ENCODE results near the gene CCT7. TPM values are rescaled to one million over a fixed set of nuclear protein-coding genes. Genes with fewer than 3 reads are reported as not detected.
A peak's percentile ranks its signal among the peaks of the same experiment; 100 is the strongest.

CCT7 gene
- polyA plus RNA-seq, 1 donor from 2014 or later = 310 TPM

DNA sequence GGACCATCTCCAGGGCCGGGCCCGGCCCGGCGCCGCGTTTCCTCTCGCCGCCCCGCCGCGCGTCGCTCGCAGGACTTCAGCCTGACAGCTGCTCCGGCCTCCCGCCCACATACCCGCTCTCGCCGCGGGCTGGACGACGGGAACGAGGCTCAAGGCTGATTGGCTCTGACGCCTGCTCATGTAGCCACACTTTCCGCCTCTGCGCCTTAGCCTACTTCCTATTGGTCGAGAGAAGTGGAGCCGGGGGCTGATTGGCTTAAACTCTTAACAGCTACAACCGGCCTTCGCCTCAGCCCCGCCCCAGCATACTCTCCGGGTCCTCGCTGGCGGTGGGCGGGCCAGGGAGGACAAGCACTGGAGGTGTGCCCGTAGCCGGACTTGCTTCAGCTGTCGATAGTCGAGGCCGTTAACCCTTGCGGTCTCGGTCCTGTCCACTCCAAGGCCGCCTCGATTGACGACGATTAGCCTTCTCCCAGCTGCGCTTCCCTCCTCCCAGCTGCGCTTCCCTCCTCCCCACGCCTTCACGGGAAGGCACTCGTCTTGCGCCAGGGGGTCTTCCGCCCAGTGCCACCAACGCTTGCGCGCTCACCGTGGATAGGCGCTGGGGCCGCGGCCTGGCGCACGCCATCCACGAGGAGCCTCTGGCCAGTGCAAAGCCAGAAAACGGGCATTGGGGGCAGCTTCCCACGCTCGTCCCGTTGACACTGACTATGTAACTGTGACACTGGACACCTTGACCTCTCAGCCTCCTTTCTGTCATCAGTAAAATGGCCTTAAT lies 765 bp upstream of the CCT7 start, which contains the start of gene PRADC1:
Gene PRADC1 (minus strand): TSS at position 86 of the 778 bp plus-strand sequence. CDS start 79 bp downstream, at position 7.
- Histone ChIP-seq H3K27ac (ENCODE audit: low read length) (peak within 1 kb of the TSS; percentile 86), H4K20me1 (ENCODE audit: insufficient read depth) (no peaks in the 10 kb centered on the region), H3K4me2 (ENCODE audit: low read length) (peak within 1 kb of the TSS; percentile 94), H3K9ac (ENCODE audit: low read length) (peak within 1 kb of the TSS; percentile 90), H2AFZ (ENCODE audit: low read depth, low read length) (peak within 1 kb of the TSS; percentile 40), H3F3A (ENCODE audit: insufficient read depth, low read length, poor library complexity, severe bottlenecking) (peaks cover 2% of the 10 kb centered on the region), H3K9me2 (ENCODE audit: insufficient read depth, low read length) (no peaks in the 10 kb centered on the region), H3K9me3 (ENCODE audit: low read length) (no peaks in the 10 kb centered on the region), H3K36me3 (ENCODE audit: insufficient read depth, low read length) (no peaks in the 10 kb centered on the region), H3K27me3 (ENCODE audit: insufficient read depth, low read depth, low read length) (no peaks in the 10 kb centered on the region), H3K79me2 (replicated peaks; ENCODE audit: insufficient read depth, low read length) (peaks cover 35% of the 10 kb centered on the region), H3K4me3 (ENCODE audit: low read length) (peak within 1 kb of the TSS; percentile 86)
- TF ChIP-seq, protein P1, sequence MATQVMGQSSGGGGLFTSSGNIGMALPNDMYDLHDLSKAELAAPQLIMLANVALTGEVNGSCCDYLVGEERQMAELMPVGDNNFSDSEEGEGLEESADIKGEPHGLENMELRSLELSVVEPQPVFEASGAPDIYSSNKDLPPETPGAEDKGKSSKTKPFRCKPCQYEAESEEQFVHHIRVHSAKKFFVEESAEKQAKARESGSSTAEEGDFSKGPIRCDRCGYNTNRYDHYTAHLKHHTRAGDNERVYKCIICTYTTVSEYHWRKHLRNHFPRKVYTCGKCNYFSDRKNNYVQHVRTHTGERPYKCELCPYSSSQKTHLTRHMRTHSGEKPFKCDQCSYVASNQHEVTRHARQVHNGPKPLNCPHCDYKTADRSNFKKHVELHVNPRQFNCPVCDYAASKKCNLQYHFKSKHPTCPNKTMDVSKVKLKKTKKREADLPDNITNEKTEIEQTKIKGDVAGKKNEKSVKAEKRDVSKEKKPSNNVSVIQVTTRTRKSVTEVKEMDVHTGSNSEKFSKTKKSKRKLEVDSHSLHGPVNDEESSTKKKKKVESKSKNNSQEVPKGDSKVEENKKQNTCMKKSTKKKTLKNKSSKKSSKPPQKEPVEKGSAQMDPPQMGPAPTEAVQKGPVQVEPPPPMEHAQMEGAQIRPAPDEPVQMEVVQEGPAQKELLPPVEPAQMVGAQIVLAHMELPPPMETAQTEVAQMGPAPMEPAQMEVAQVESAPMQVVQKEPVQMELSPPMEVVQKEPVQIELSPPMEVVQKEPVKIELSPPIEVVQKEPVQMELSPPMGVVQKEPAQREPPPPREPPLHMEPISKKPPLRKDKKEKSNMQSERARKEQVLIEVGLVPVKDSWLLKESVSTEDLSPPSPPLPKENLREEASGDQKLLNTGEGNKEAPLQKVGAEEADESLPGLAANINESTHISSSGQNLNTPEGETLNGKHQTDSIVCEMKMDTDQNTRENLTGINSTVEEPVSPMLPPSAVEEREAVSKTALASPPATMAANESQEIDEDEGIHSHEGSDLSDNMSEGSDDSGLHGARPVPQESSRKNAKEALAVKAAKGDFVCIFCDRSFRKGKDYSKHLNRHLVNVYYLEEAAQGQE (IDR thresholded peaks at IDR 0.05; ENCODE audit: borderline replicate concordance) = no peak
- peak; percentile 67 for TF ChIP-seq POLR2AphosphoS5 (IDR thresholded peaks at IDR 0.05)
- TF ChIP-seq SMC3 (conservative IDR thresholded peaks at IDR 0.05; ENCODE audit: poor library complexity) = no peak
- TF ChIP-seq TAF1 (IDR thresholded peaks at IDR 0.05; ENCODE audit: low read depth) = no peak
- TF ChIP-seq EZH2 (IDR thresholded peaks at IDR 0.05; ENCODE audit: borderline replicate concordance, insufficient read depth, low read length, poor library complexity, severe bottlenecking) = no peak
- TF ChIP-seq, protein P2, sequence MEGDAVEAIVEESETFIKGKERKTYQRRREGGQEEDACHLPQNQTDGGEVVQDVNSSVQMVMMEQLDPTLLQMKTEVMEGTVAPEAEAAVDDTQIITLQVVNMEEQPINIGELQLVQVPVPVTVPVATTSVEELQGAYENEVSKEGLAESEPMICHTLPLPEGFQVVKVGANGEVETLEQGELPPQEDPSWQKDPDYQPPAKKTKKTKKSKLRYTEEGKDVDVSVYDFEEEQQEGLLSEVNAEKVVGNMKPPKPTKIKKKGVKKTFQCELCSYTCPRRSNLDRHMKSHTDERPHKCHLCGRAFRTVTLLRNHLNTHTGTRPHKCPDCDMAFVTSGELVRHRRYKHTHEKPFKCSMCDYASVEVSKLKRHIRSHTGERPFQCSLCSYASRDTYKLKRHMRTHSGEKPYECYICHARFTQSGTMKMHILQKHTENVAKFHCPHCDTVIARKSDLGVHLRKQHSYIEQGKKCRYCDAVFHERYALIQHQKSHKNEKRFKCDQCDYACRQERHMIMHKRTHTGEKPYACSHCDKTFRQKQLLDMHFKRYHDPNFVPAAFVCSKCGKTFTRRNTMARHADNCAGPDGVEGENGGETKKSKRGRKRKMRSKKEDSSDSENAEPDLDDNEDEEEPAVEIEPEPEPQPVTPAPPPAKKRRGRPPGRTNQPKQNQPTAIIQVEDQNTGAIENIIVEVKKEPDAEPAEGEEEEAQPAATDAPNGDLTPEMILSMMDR (IDR thresholded peaks at IDR 0.05; ENCODE audit: poor library complexity, severe bottlenecking) = no peak
- TF ChIP-seq MXI1 (conservative IDR thresholded peaks at IDR 0.05; ENCODE audit: poor library complexity, severe bottlenecking) = peak; percentile 3
- TF ChIP-seq EP300 (conservative IDR thresholded peaks at IDR 0.05; ENCODE audit: poor library complexity, severe bottlenecking) = no peak
- TF ChIP-seq RAD21 (conservative IDR thresholded peaks at IDR 0.05) = peak; percentile 3

DNA sequence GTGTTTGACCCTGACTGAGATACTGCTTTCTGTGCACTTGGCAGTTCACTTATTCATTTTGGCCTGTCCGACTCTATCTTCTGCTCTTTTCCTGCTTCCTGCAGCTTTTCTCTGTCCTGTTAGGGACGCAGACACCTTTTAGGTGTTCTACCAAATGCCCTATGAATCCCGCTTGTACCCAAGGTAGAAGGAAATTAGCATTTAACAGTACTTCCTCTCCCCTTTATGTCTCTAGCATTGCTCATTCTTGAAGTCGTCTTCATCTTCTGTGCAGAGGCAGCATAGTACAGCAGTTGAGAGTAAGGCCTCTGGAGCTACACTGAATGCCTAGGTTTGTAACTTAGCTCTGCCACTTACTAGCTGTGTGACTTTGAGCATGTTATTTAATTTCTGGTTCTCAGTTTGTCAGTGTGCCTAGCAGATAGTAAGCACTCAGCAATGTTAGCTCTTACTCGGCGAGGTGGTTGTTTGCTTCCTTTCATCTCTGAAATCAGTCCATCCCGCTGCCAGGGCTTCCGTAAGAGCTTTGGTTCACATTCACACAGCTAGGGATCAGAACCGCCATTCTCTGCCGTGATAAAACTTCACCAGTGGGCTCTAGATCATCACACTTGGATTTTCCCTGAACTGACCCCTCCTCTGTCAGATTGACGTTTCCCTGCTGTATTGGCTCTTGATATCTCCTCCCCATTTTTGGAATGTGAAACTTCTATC lies 1.4 kb downstream of the CCT7 start:
- Histone ChIP-seq H3K9me3 (ENCODE audit: low read length) (no peaks in the 10 kb centered on the region), H3K9me2 (ENCODE audit: insufficient read depth, low read length) (no peaks in the 10 kb centered on the region), H3K27ac (ENCODE audit: low read length) (no peak overlapping the region), H3K36me3 (ENCODE audit: insufficient read depth, low read length) (no peaks in the 10 kb centered on the region), H3K4me2 (ENCODE audit: low read length) (peak overlapping the region; percentile 87), H3K27me3 (ENCODE audit: insufficient read depth, low read depth, low read length) (no peaks in the 10 kb centered on the region), H3K79me2 (replicated peaks; ENCODE audit: insufficient read depth, low read length) (peaks cover 52% of the 10 kb centered on the region), H3K9ac (ENCODE audit: low read length) (peak overlapping the region; percentile 90), H2AFZ (ENCODE audit: low read depth, low read length) (no peak overlapping the region), H3K4me3 (ENCODE audit: low read length) (peak overlapping the region; percentile 86), H3F3A (ENCODE audit: insufficient read depth, low read length, poor library complexity, severe bottlenecking) (peaks cover 2% of the 10 kb centered on the region), H4K20me1 (ENCODE audit: insufficient read depth) (no peaks in the 10 kb centered on the region)
- TF ChIP-seq SMC3 (conservative IDR thresholded peaks at IDR 0.05; ENCODE audit: poor library complexity) = no peak
- TF ChIP-seq, protein P1 (IDR thresholded peaks at IDR 0.05; ENCODE audit: borderline replicate concordance) = no peak
- no peak for TF ChIP-seq RAD21 (conservative IDR thresholded peaks at IDR 0.05)
- TF ChIP-seq MXI1 (conservative IDR thresholded peaks at IDR 0.05; ENCODE audit: poor library complexity, severe bottlenecking) = no peak
- no peak for TF ChIP-seq EP300 (conservative IDR thresholded peaks at IDR 0.05; ENCODE audit: poor library complexity, severe bottlenecking)
- TF ChIP-seq EZH2 (IDR thresholded peaks at IDR 0.05; ENCODE audit: borderline replicate concordance, insufficient read depth, low read length, poor library complexity, severe bottlenecking) = no peak
- no peak for TF ChIP-seq TAF1 (IDR thresholded peaks at IDR 0.05; ENCODE audit: low read depth)
- TF ChIP-seq, protein P2 (IDR thresholded peaks at IDR 0.05; ENCODE audit: poor library complexity, severe bottlenecking) = no peak
- TF ChIP-seq POLR2AphosphoS5 (IDR thresholded peaks at IDR 0.05) = no peak

Data from neural cell (in vitro differentiated cells).